ENCODE results near the gene GRID2. TPM values are rescaled to one million over a fixed set of nuclear protein-coding genes. Genes with fewer than 3 reads are reported as not detected.

Gene GRID2
- total and polyA plus RNA-seq, 2 donors (not counting 1 experiment from before 2014, with no cell fraction given) = under 0.01 to 0.02 TPM

GRCh38 chr4:92962831-92963230 lies 659.1 kb downstream of the GRID2 start:
- H3K36me3 ChIP-seq (ENCODE audit: control insufficient read depth, insufficient read depth, low read length) = no peaks in the 10 kb centered on the region
- TF ChIP-seq, protein P1, sequence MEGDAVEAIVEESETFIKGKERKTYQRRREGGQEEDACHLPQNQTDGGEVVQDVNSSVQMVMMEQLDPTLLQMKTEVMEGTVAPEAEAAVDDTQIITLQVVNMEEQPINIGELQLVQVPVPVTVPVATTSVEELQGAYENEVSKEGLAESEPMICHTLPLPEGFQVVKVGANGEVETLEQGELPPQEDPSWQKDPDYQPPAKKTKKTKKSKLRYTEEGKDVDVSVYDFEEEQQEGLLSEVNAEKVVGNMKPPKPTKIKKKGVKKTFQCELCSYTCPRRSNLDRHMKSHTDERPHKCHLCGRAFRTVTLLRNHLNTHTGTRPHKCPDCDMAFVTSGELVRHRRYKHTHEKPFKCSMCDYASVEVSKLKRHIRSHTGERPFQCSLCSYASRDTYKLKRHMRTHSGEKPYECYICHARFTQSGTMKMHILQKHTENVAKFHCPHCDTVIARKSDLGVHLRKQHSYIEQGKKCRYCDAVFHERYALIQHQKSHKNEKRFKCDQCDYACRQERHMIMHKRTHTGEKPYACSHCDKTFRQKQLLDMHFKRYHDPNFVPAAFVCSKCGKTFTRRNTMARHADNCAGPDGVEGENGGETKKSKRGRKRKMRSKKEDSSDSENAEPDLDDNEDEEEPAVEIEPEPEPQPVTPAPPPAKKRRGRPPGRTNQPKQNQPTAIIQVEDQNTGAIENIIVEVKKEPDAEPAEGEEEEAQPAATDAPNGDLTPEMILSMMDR (conservative IDR thresholded peaks at IDR 0.05 in 1 of 2, IDR thresholded peaks at IDR 0.05 in 1 of 2; ENCODE audit: low read depth in 1 of 2, low read length in 2 of 2) = no peak
- TF ChIP-seq EZH2 (IDR thresholded peaks at IDR 0.05; ENCODE audit: low read length, missing control alignments) = no peak

DNA sequence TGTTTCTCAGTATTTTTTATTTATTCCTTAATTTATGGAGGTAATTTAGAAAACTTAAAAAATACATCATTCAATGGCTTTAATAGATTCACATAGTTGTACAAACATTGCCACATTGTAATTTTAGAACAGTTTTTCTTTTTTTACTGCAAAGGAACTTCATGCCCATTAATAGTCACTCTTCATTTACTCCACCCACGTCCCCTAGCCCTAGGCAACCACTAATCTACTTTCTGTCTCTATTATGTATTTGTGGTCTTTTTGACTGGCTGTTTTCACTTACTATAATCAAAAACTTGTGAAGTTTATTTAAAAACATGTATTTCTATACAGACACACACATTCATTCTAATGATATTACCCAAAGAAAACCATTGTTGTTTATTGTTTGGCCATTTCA lies 664.8 kb downstream of the GRID2 start:
- Histone ChIP-seq H3K4me2 (ENCODE audit: extremely low read depth, insufficient read depth, low read length) (no peak overlapping the region), H3K27me3 (ENCODE audit: control insufficient read depth, insufficient read depth, low read length) (no peaks in the 10 kb centered on the region), H3K9me3 (ENCODE audit: control insufficient read depth, insufficient read depth, low read depth, low read length) (no peaks in the 10 kb centered on the region), H3K36me3 (ENCODE audit: control insufficient read depth, insufficient read depth, low read length) (no peaks in the 10 kb centered on the region), H3K79me2 (ENCODE audit: control insufficient read depth, insufficient read depth, low read length) (no peaks in the 10 kb centered on the region), H4K20me1 (ENCODE audit: control insufficient read depth, extremely low read depth, insufficient read depth, low read length) (no peaks in the 10 kb centered on the region), H3K4me1 (ENCODE audit: control insufficient read depth, extremely low read depth, insufficient read depth, low read length) (no peaks in the 10 kb centered on the region), H3K9ac (ENCODE audit: insufficient read depth, low read length) (no peak overlapping the region), H3K27ac (ENCODE audit: insufficient read depth, low read length) (no peak overlapping the region), H3K4me3 (replicated peaks in 1 of 4; ENCODE audit: control extremely low read depth in 1 of 4, insufficient read depth in 1 of 4, low read depth in 3 of 4, low read length in 4 of 4) (no peak overlapping the region), H2AFZ (ENCODE audit: low read length) (no peak overlapping the region)
- TF ChIP-seq, protein P1 (conservative IDR thresholded peaks at IDR 0.05 in 1 of 2, IDR thresholded peaks at IDR 0.05 in 1 of 2; ENCODE audit: low read depth in 1 of 2, low read length in 2 of 2) = no peak
- TF ChIP-seq EZH2 (IDR thresholded peaks at IDR 0.05; ENCODE audit: low read length, missing control alignments) = no peak
- DNase-seq (ENCODE audit: low read depth in 2 of 2) = peak in 1 of 2 donors; percentile 22

More at GRCh38 chr4:92962831-92963230, 659.1 kb downstream of the GRID2 start:
- H3K4me1 ChIP-seq (ENCODE audit: control insufficient read depth, extremely low read depth, insufficient read depth, low read length) = no peaks in the 10 kb centered on the region
- no peaks in the 10 kb centered on the region for H4K20me1 ChIP-seq (ENCODE audit: control insufficient read depth, extremely low read depth, insufficient read depth, low read length)
- H2AFZ ChIP-seq (ENCODE audit: low read length) = no peak overlapping the region
- H3K9ac ChIP-seq (ENCODE audit: insufficient read depth, low read length) = no peak overlapping the region
- no peak for DNase-seq (ENCODE audit: low read depth in 2 of 2)
- H3K4me2 ChIP-seq (ENCODE audit: extremely low read depth, insufficient read depth, low read length) = no peak overlapping the region
- no peaks in the 10 kb centered on the region for H3K9me3 ChIP-seq (ENCODE audit: control insufficient read depth, insufficient read depth, low read depth, low read length)
- H3K27ac ChIP-seq (ENCODE audit: insufficient read depth, low read length) = no peak overlapping the region
- no peaks in the 10 kb centered on the region for H3K79me2 ChIP-seq (ENCODE audit: control insufficient read depth, insufficient read depth, low read length)
- no peaks in the 10 kb centered on the region for H3K27me3 ChIP-seq (ENCODE audit: control insufficient read depth, insufficient read depth, low read length)
- no peak overlapping the region for H3K4me3 ChIP-seq (replicated peaks in 1 of 4; ENCODE audit: control extremely low read depth in 1 of 4, insufficient read depth in 1 of 4, low read depth in 3 of 4, low read length in 4 of 4)

GRCh38 chr4:92968996-92969395 lies 665.2 kb downstream of the GRID2 start:
- H3K27ac ChIP-seq (ENCODE audit: insufficient read depth, low read length) = no peak overlapping the region
- no peaks in the 10 kb centered on the region for H4K20me1 ChIP-seq (ENCODE audit: control insufficient read depth, extremely low read depth, insufficient read depth, low read length)
- H3K79me2 ChIP-seq (ENCODE audit: control insufficient read depth, insufficient read depth, low read length) = no peaks in the 10 kb centered on the region
- no peak overlapping the region for H3K4me3 ChIP-seq (replicated peaks in 1 of 4; ENCODE audit: control extremely low read depth in 1 of 4, insufficient read depth in 1 of 4, low read depth in 3 of 4, low read length in 4 of 4)
- no peaks in the 10 kb centered on the region for H3K4me1 ChIP-seq (ENCODE audit: control insufficient read depth, extremely low read depth, insufficient read depth, low read length)
- DNase-seq (ENCODE audit: low read depth in 2 of 2) = no peak
- no peaks in the 10 kb centered on the region for H3K27me3 ChIP-seq (ENCODE audit: control insufficient read depth, insufficient read depth, low read length)
- no peak for TF ChIP-seq EZH2 (IDR thresholded peaks at IDR 0.05; ENCODE audit: low read length, missing control alignments)
- TF ChIP-seq, protein P1 (conservative IDR thresholded peaks at IDR 0.05 in 1 of 2, IDR thresholded peaks at IDR 0.05 in 1 of 2; ENCODE audit: low read depth in 1 of 2, low read length in 2 of 2) = no peak
- no peak overlapping the region for H2AFZ ChIP-seq (ENCODE audit: low read length)
- H3K9ac ChIP-seq (ENCODE audit: insufficient read depth, low read length) = no peak overlapping the region
- H3K9me3 ChIP-seq (ENCODE audit: control insufficient read depth, insufficient read depth, low read depth, low read length) = no peaks in the 10 kb centered on the region
- H3K36me3 ChIP-seq (ENCODE audit: control insufficient read depth, insufficient read depth, low read length) = no peaks in the 10 kb centered on the region
- H3K4me2 ChIP-seq (ENCODE audit: extremely low read depth, insufficient read depth, low read length) = no peak overlapping the region

Measured in fibroblast of lung (primary cell).